Measurements from ENCODE around the gene TBC1D22B.

TBC1D22B gene

DNA sequence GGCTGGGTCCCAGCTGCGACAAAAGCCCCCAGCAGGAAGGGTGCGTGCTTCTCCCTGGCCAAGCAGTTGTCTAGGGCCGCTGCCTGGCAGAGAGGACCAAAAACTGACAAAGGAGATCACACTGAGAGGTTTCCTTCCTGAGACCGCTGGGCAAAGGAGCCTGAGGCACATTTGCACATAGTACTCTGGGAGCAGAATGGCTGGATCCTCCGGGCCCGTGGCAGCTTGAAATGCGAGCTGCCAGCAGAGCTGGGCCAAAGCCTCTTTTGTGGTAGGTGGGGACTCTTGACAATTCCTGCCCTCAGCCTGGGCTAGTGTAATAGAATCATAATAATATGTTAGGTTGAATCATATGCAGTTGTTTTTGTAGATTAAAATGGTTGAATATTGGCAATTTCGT, 63.1 kb downstream of the TBC1D22B start:
- peaks cover 3% of the 10 kb centered on the region; the same call in 1 of the 2 replicates for H3K4me1 ChIP-seq (ENCODE audit: control insufficient read depth, insufficient read depth, low read length)
- no peak for TF ChIP-seq SP3 (tag by site-specific recombination; IDR thresholded peaks at IDR 0.05)
- no peak for TF ChIP-seq ZNF670 (tag by site-specific recombination; IDR thresholded peaks at IDR 0.05; ENCODE audit: low read depth)
- TF ChIP-seq, protein P1, sequence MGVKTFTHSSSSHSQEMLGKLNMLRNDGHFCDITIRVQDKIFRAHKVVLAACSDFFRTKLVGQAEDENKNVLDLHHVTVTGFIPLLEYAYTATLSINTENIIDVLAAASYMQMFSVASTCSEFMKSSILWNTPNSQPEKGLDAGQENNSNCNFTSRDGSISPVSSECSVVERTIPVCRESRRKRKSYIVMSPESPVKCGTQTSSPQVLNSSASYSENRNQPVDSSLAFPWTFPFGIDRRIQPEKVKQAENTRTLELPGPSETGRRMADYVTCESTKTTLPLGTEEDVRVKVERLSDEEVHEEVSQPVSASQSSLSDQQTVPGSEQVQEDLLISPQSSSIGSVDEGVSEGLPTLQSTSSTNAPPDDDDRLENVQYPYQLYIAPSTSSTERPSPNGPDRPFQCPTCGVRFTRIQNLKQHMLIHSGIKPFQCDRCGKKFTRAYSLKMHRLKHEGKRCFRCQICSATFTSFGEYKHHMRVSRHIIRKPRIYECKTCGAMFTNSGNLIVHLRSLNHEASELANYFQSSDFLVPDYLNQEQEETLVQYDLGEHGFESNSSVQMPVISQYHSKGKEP (tag by site-specific recombination; IDR thresholded peaks at IDR 0.05): no peak
- no peak for TF ChIP-seq ZSCAN16 (tag by site-specific recombination; IDR thresholded peaks at IDR 0.05)
- TF ChIP-seq ZNF510 (tag by site-specific recombination; IDR thresholded peaks at IDR 0.05; ENCODE audit: insufficient replicate concordance): no peak
- no peak for TF ChIP-seq ZBTB1 (tag by site-specific recombination; IDR thresholded peaks at IDR 0.05)
- no peak for TF ChIP-seq SCRT1 (tag by site-specific recombination; IDR thresholded peaks at IDR 0.05; ENCODE audit: borderline replicate concordance)
- TF ChIP-seq ZNF544 (tag by site-specific recombination; IDR thresholded peaks at IDR 0.05): no peak
- TF ChIP-seq BCL11B (tag by site-specific recombination; IDR thresholded peaks at IDR 0.05; ENCODE audit: low read depth): no peak
- no peak for TF ChIP-seq ZNF2 (tag by site-specific recombination; IDR thresholded peaks at IDR 0.05)
- TF ChIP-seq, protein P2, sequence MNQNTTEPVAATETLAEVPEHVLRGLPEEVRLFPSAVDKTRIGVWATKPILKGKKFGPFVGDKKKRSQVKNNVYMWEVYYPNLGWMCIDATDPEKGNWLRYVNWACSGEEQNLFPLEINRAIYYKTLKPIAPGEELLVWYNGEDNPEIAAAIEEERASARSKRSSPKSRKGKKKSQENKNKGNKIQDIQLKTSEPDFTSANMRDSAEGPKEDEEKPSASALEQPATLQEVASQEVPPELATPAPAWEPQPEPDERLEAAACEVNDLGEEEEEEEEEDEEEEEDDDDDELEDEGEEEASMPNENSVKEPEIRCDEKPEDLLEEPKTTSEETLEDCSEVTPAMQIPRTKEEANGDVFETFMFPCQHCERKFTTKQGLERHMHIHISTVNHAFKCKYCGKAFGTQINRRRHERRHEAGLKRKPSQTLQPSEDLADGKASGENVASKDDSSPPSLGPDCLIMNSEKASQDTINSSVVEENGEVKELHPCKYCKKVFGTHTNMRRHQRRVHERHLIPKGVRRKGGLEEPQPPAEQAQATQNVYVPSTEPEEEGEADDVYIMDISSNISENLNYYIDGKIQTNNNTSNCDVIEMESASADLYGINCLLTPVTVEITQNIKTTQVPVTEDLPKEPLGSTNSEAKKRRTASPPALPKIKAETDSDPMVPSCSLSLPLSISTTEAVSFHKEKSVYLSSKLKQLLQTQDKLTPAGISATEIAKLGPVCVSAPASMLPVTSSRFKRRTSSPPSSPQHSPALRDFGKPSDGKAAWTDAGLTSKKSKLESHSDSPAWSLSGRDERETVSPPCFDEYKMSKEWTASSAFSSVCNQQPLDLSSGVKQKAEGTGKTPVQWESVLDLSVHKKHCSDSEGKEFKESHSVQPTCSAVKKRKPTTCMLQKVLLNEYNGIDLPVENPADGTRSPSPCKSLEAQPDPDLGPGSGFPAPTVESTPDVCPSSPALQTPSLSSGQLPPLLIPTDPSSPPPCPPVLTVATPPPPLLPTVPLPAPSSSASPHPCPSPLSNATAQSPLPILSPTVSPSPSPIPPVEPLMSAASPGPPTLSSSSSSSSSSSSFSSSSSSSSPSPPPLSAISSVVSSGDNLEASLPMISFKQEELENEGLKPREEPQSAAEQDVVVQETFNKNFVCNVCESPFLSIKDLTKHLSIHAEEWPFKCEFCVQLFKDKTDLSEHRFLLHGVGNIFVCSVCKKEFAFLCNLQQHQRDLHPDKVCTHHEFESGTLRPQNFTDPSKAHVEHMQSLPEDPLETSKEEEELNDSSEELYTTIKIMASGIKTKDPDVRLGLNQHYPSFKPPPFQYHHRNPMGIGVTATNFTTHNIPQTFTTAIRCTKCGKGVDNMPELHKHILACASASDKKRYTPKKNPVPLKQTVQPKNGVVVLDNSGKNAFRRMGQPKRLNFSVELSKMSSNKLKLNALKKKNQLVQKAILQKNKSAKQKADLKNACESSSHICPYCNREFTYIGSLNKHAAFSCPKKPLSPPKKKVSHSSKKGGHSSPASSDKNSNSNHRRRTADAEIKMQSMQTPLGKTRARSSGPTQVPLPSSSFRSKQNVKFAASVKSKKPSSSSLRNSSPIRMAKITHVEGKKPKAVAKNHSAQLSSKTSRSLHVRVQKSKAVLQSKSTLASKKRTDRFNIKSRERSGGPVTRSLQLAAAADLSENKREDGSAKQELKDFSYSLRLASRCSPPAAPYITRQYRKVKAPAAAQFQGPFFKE (tag by site-specific recombination; IDR thresholded peaks at IDR 0.05; ENCODE audit: borderline replicate concordance): no peak
- TF ChIP-seq ZNF202 (tag by site-specific recombination; IDR thresholded peaks at IDR 0.05; ENCODE audit: borderline replicate concordance): no peak
- TF ChIP-seq, protein P3, sequence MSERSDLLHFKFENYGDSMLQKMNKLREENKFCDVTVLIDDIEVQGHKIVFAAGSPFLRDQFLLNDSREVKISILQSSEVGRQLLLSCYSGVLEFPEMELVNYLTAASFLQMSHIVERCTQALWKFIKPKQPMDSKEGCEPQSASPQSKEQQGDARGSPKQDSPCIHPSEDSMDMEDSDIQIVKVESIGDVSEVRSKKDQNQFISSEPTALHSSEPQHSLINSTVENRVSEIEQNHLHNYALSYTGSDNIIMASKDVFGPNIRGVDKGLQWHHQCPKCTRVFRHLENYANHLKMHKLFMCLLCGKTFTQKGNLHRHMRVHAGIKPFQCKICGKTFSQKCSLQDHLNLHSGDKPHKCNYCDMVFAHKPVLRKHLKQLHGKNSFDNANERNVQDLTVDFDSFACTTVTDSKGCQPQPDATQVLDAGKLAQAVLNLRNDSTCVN (tag by site-specific recombination; optimal IDR thresholded peaks at IDR 0.05): no peak
- TF ChIP-seq GLI4 (tag by site-specific recombination; IDR thresholded peaks at IDR 0.05): no peak
- TF ChIP-seq ZNF391 (tag by site-specific recombination; IDR thresholded peaks at IDR 0.05; ENCODE audit: borderline replicate concordance, low read depth): no peak
- CTCF ChIA-PET: interaction anchor here (0.7 to 2.4 kb wide), 3 partner anchors 18 to 303 kb away, joined by 4 to 9 read pairs (median 6); no protein-coding TSS in a partner anchor
- no peak overlapping the region for H3K4me3 ChIP-seq (ENCODE audit: low read depth, low read length)
- no peak overlapping the region for H3K27ac ChIP-seq (ENCODE audit: extremely low read depth, low read depth, low read length)
- POLR2A ChIA-PET: interaction anchor here (1.2 kb wide), 1 partner anchor 98 kb away, joined by 3 read pairs; no protein-coding TSS in a partner anchor
- peaks cover under 1 to 80% of the 10 kb centered on the region in 2 experiments; a peak in 2 of 3 replicates for H3K36me3 ChIP-seq (ENCODE audit: control insufficient read depth in 2 of 2, insufficient read depth in 1 of 2, low read length in 2 of 2)
- H3K9me3 ChIP-seq (ENCODE audit: control insufficient read depth, insufficient read depth, low read depth, low read length): no peaks in the 10 kb centered on the region

DNA sequence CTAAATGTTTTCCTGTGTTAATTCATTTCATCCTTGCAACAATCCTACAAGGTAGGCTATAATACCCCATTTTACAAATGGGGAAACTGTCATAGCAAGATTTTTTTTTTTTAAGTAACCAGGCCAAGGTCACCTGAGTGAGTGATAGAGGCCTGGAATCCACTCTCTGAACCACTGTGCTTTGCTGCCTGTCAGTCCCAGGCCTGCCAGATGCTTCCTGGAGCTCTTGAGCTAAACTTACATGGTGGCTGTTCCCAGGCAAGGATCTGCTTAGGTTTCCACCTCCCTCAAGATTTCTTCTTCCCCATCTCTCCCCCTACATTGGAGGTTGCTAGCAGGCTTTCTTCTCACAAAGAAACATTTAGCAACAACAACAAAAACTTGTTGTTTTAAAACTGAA, 63.5 kb downstream of the TBC1D22B start:
- CTCF ChIA-PET: interaction anchor here (0.7 to 2.4 kb wide), 3 partner anchors 142 to 303 kb away, joined by 3 to 9 read pairs (median 4); no protein-coding TSS in a partner anchor
- POLR2A ChIA-PET: interaction anchor here (1.2 kb wide), 1 partner anchor 98 kb away, joined by 3 read pairs; no protein-coding TSS in a partner anchor
- Histone ChIP-seq H3K36me3 (ENCODE audit: control insufficient read depth in 2 of 2, insufficient read depth in 1 of 2, low read length in 2 of 2) (peaks cover 0 to 75% of the 10 kb centered on the region in 2 experiments; a peak in 2 of 3 replicates), H3K4me1 (ENCODE audit: control insufficient read depth, insufficient read depth, low read length) (peaks cover 3% of the 10 kb centered on the region; the same call in 1 of the 2 replicates), H3K9me3 (ENCODE audit: control insufficient read depth, insufficient read depth, low read depth, low read length) (no peaks in the 10 kb centered on the region), H3K27ac (ENCODE audit: extremely low read depth, low read depth, low read length) (no peak overlapping the region), H3K4me3 (ENCODE audit: low read depth, low read length) (no peak overlapping the region)
- TF ChIP-seq, protein P4, sequence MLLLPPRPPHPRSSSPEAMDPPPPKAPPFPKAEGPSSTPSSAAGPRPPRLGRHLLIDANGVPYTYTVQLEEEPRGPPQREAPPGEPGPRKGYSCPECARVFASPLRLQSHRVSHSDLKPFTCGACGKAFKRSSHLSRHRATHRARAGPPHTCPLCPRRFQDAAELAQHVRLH (tag by site-specific recombination; IDR thresholded peaks at IDR 0.05): no peak
- TF ChIP-seq ZNF175 (tag by site-specific recombination; IDR thresholded peaks at IDR 0.05) (no peak), ZNF626 (tag by site-specific recombination; IDR thresholded peaks at IDR 0.05) (no peak)

Data from HEK293 (cell line).